GM12891 (cell line): ENCODE measurements around the gene RUFY4.

Experiments
- POLR2A ChIP-seq: IDR thresholded peaks from 2 replicates; pipeline ENCODE4 v1.6.1; 2011; ENCODE audit warnings: low read depth, low read length, control low read depth
- POLR2AphosphoS5 ChIP-seq: IDR thresholded peaks from 2 replicates; pipeline ENCODE4 v1.6.1; 2011; ENCODE audit warnings: low read depth, low read length, control low read depth
- POU2F2 ChIP-seq: IDR thresholded peaks from 2 replicates; pipeline ENCODE4 v1.6.1; 2011; ENCODE audit warnings: low read depth, mild to moderate bottlenecking, control low read depth, low read length, moderate library complexity
- SPI1 ChIP-seq: IDR thresholded peaks from 2 replicates; pipeline ENCODE4 v1.6.1; 2011; ENCODE audit warnings: low read depth, low read length, control low read depth
- TAF1 ChIP-seq: IDR thresholded peaks from 2 replicates; pipeline ENCODE4 v1.6.1; 2011; ENCODE audit warnings: low read depth, low read length, control low read depth

GRCh38 chr2:218046238-218046637 lies 22.8 kb upstream of the RUFY4 start:
- TF ChIP-seq POLR2A (no peak), POLR2AphosphoS5 (no peak), TAF1 (no peak), POU2F2 (no peak), SPI1 (peak; percentile 93)
